ENCODE data around the gene HECA. TPM values are rescaled to one million over a fixed set of nuclear protein-coding genes. Genes with fewer than 3 reads are reported as not detected.
"Not testable (repeated sequence)": the region's sequence is repeated elsewhere in the genome, so short reads cannot be mapped to it uniquely, and the experiment has no call there.

The HECA gene
- total RNA-seq, 1 donor from 2014 or later: 33.6 TPM

DNA sequence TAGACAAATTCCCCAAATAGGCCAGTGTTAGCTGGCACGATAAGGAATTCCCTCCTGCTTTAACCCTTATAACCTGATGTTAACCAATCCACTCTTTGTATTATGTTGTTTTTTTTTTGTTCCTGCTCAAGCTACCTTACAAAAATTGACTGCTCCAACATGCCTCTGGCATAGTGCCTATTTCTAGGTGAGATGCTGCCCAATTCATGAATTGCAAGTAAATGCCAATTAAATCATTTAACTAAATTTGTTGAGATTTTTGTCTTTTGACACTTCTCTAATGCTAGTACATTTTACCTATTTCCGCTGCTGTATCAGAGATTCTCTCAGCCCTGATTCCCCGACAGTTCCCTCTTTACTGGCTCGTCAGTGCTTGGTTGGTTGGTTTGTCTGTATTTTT is 66.5 kb downstream of the HECA start:
- Mint-ChIP-seq H3K9me3 (peaks cover 10% of the 10 kb centered on the region), H3K4me3 (ENCODE audit: low read depth) (no peak overlapping the region), H3K36me3 (ENCODE audit: low read depth) (peaks cover 5% of the 10 kb centered on the region), H3K27ac (no peak overlapping the region), H3K27me3 (ENCODE audit: low read depth) (no peaks in the 10 kb centered on the region), H3K4me1 (ENCODE audit: low read depth) (no peaks in the 10 kb centered on the region)
- intact Hi-C loops (cut with micrococcal nuclease): no loop called here
- no peak for DNase-seq (ENCODE audit: low spot score)

DNA sequence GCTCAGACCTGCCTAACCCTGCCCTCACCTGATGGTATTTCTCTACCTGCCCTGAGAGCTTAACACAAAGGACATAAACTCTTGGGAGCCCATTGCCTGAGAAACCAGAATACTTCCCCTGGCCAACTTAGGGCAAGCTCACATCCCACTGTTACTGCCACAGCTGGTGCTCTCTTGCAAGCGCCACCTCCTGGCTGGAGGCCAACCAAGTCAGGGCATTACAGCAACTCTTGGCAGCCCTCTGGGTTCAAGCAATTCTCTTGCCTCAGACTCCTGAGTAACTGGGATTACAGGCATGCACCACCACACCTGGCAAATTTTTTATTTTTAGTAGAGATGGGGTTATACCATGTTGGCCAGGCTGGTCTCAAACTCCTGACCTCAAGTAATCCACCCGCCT is 70.1 kb downstream of the HECA start:
- Mint-ChIP-seq H3K27ac (no peak overlapping the region), H3K9me3 (peaks cover 43% of the 10 kb centered on the region), H3K36me3 (ENCODE audit: low read depth) (peaks cover 12% of the 10 kb centered on the region), H3K4me1 (ENCODE audit: low read depth) (no peaks in the 10 kb centered on the region), H3K4me3 (ENCODE audit: low read depth) (no peak overlapping the region), H3K27me3 (ENCODE audit: low read depth) (no peaks in the 10 kb centered on the region)
- intact Hi-C loops (cut with micrococcal nuclease): no loop called here
- no peak for DNase-seq (ENCODE audit: low spot score)

DNA sequence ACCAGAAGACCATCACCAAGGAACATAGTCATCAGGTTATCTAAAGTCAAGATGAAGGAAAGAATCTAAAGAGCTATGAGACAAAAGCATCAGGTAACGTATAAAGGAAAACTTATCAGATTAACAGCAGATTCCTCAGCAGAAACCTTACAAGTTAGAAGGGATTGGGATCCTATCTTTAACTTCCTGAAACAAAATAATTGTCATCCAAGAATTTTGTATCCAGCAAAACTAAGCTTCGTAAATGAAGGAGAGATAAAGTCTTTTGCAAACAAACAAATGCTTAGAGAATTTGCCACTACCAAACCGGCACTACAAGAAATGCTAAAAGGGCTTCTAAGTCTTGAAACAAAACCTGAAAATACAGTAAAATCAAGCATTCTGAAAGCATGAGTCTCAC is 71.0 kb downstream of the HECA start:
- intact Hi-C loops (cut with micrococcal nuclease): no loop called here
- no peak overlapping the region for H3K27ac Mint-ChIP-seq
- H3K4me3 Mint-ChIP-seq (ENCODE audit: low read depth): no peak overlapping the region
- H3K36me3 Mint-ChIP-seq (ENCODE audit: low read depth): peaks cover 12% of the 10 kb centered on the region
- DNase-seq (ENCODE audit: low spot score): no peak
- H3K4me1 Mint-ChIP-seq (ENCODE audit: low read depth): no peaks in the 10 kb centered on the region
- no peaks in the 10 kb centered on the region for H3K27me3 Mint-ChIP-seq (ENCODE audit: low read depth)
- H3K9me3 Mint-ChIP-seq: peaks cover 48% of the 10 kb centered on the region

DNA sequence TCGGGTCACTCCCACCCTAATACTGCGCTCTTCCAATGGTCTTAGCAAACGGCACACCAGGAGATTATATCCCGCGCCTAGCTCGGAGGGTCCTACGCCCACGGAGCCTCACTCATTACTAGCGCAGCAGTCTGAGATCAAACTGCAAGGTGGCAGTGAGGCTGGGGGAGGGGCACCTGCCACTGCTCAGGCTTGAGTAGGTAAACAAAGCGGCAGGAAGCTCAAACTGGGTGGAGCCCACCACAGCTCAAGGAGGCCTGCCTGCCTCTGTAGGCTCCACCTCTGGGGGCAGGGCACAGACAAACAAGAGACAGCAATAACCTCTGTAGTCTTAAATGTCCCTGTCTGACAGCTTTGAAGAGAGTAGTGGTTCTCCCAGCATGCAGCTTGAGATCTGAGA is 75.9 kb downstream of the HECA start:
- DNase-seq (ENCODE audit: low spot score); H3K4me3 Mint-ChIP-seq (ENCODE audit: low read depth); H3K4me1 Mint-ChIP-seq (ENCODE audit: low read depth); intact Hi-C loops (cut with micrococcal nuclease); H3K36me3 Mint-ChIP-seq (ENCODE audit: low read depth); H3K27ac Mint-ChIP-seq; H3K27me3 Mint-ChIP-seq (ENCODE audit: low read depth): not testable (repeated sequence)
- H3K9me3 Mint-ChIP-seq: peaks cover 51% of the 10 kb centered on the region

DNA sequence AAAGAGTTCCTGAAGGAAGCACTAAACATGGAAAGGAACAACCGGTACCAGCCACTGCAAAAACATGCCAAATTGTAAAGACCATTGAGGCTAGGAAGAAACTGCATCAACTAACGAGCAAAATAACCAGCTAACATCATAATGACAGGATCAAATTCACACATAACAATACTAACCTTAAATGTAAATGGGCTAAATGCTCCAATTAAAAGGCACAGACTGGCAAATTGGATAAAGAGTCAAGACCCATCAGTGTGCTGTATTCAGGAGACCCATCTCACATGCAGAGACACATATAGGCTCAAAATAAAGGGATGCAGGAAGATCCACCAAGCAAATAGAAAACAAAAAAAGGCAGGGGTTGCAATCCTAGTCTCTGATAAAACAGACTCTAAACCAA is 77.6 kb downstream of the HECA start:
- H3K4me1 Mint-ChIP-seq (ENCODE audit: low read depth); H3K27me3 Mint-ChIP-seq (ENCODE audit: low read depth); H3K36me3 Mint-ChIP-seq (ENCODE audit: low read depth); H3K27ac Mint-ChIP-seq; intact Hi-C loops (cut with micrococcal nuclease); H3K4me3 Mint-ChIP-seq (ENCODE audit: low read depth); DNase-seq (ENCODE audit: low spot score): not testable (repeated sequence)
- peaks cover 37% of the 10 kb centered on the region for H3K9me3 Mint-ChIP-seq

DNA sequence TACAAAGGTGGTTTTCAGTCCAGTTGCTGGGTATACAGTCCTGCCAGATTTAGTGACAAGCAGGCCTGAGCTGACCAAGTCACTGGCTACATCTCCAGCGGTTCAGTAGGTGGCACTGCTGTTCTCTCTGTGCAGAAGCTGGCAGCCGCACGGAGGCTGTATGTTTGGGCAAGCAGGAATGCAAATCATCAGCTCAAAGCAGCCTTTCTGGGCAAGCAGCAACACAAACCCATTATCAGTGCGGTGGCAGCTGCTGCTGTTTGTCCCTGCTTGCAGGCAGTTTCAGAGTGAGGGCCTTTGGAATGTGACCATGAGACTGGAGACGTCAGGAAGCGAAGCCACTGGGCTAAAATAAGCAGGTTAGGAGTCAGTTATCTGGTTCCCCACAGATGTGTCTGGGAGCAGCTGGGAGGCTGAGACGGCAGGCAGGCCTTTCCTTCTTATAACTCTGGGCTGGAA is 84.4 kb downstream of the HECA start:
- H3K27ac Mint-ChIP-seq: no peak overlapping the region
- no peak overlapping the region for H3K4me3 Mint-ChIP-seq (ENCODE audit: low read depth)
- intact Hi-C loops (cut with micrococcal nuclease): loop anchor here (1.0 to 2.0 kb wide), 5 partner anchors 30 to 403 kb away; partner anchors contain the start of gene TXLNB

DNA sequence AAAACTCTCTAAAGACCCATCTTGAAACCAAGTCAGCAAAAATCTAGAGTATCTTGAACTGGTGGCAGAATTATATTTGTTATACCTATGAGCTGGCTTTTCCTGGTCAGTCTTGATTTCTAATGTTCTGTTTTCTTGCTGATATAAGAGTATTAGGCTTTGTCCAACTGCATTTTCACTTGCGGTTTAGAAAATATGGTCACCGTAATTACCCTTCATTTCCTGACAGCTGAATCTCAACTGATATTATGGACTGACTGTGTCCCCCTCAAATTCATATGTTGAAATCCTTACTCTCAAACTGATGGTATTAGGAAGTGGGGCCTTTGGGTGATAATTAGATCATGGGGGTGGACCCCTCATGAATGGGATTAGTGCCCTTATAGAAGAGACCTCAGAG is 84.9 kb downstream of the HECA start:
- no peak for DNase-seq (ENCODE audit: low spot score)
- H3K27me3 Mint-ChIP-seq (ENCODE audit: low read depth): peaks cover 3% of the 10 kb centered on the region
- intact Hi-C loops (cut with micrococcal nuclease): loop anchor here (1.0 to 2.0 kb wide), 5 partner anchors 29 to 403 kb away; partner anchors contain the start of gene TXLNB
- peaks cover 5% of the 10 kb centered on the region for H3K9me3 Mint-ChIP-seq
- H3K36me3 Mint-ChIP-seq (ENCODE audit: low read depth): no peaks in the 10 kb centered on the region
- H3K27ac Mint-ChIP-seq: no peak overlapping the region
- H3K4me3 Mint-ChIP-seq (ENCODE audit: low read depth): no peak overlapping the region
- H3K4me1 Mint-ChIP-seq (ENCODE audit: low read depth): peaks cover 9% of the 10 kb centered on the region

More for the DNA sequence above, 84.4 kb downstream of the HECA start:
- peak; percentile 55 for DNase-seq (ENCODE audit: low spot score)
- Mint-ChIP-seq H3K27me3 (ENCODE audit: low read depth) (peaks cover 3% of the 10 kb centered on the region), H3K4me1 (ENCODE audit: low read depth) (peaks cover 9% of the 10 kb centered on the region), H3K36me3 (ENCODE audit: low read depth) (no peaks in the 10 kb centered on the region), H3K9me3 (peaks cover 5% of the 10 kb centered on the region)

DNA sequence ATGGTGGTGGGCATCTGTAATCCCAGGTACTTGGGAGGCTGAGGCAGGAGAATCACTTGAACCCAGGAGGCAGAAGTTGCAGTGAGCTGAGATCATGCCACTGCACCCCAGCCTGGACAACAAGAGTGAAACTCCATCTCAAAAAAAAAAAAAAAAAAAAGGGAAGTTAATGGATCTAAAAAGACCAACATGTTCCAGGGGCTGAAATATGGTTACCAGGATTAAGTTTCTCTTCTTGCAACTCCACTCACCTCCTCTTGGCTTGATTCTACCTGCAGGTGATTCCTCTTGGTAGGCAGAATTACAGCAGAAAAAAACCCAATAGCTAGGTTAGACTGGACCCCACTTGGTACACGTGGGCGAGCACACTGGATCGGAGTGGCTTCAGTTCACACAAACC is 93.5 kb downstream of the HECA start:
- intact Hi-C loops (cut with micrococcal nuclease); H3K4me1 Mint-ChIP-seq (ENCODE audit: low read depth); H3K27me3 Mint-ChIP-seq (ENCODE audit: low read depth); H3K9me3 Mint-ChIP-seq; H3K27ac Mint-ChIP-seq; H3K36me3 Mint-ChIP-seq (ENCODE audit: low read depth); DNase-seq (ENCODE audit: low spot score); H3K4me3 Mint-ChIP-seq (ENCODE audit: low read depth): not testable (repeated sequence)

Other genes starting within 250 kb of the HECA start
- gene REPS1, start 146.8 kb upstream of the HECA start, total RNA-seq: 96.3 and 99.8 TPM in 2 replicates
- gene ABRACL, start 106.3 kb upstream of the HECA start, total RNA-seq: 151 and 161 TPM in 2 replicates
- 0.05 TPM in 1 of 2 replicates, not detected in the other for gene TXLNB, start 156.9 kb downstream of the HECA start, total RNA-seq
- 36.0 and 43.6 TPM in 2 replicates for gene CITED2, start 239.6 kb downstream of the HECA start, total RNA-seq